Natural killer cell (primary cell): Measurements from ENCODE around the gene C19orf25. TPM values are rescaled to one million over a fixed set of nuclear protein-coding genes. Genes with fewer than 3 reads are reported as not detected.

ENCODE experiments used
- ATAC-seq, 3 donors: fragments of 150-1000 bp in 2 of 3; fragments of 200-7000 bp in 1 of 3; cut with Tn5 transposase; 1 replicate in 1 of 3; 2 replicates in 2 of 3; pipeline ENCODE4 v1.10.0; 2021; ENCODE audit warnings: mild to moderate bottlenecking in 2 of 3, moderate library complexity in 2 of 3
- DNase-seq, 2 donors: peaks; one replicate each; pipeline versions ENCODE4 v3.0.0 to v3.0.0-alpha.2; 2013 to 2021; ENCODE audit warnings: mixed read lengths in 1 of 2
- H3K27ac ChIP-seq: one replicate; pipeline ENCODE4 v1.5.1; 2013; ENCODE audit warnings: mild to moderate bottlenecking, low read length
- H3K27me3 ChIP-seq: one replicate; pipeline ENCODE4 v1.6.1; 2013; ENCODE audit warnings: low read length; ENCODE audit not compliant: control insufficient read depth, insufficient read depth
- H3K36me3 ChIP-seq: one replicate; pipeline ENCODE4 v1.6.1; 2013; ENCODE audit warnings: low read length; ENCODE audit not compliant: control insufficient read depth, insufficient read depth
- H3K4me1 ChIP-seq: one replicate; pipeline ENCODE4 v1.6.1; 2013; ENCODE audit warnings: low read length; ENCODE audit not compliant: control insufficient read depth, insufficient read depth
- H3K4me3 ChIP-seq: one replicate; pipeline ENCODE4 v1.5.1; 2013; ENCODE audit warnings: low read length
- H3K9me3 ChIP-seq: one replicate; pipeline ENCODE4 v1.6.1; 2013; ENCODE audit warnings: low read length; ENCODE audit not compliant: control insufficient read depth, insufficient read depth
- H3K27ac Mint-ChIP-seq, 2 donors: one replicate each; pipeline ENCODE4 v1.8.0; 2022; ENCODE audit warnings: mild to moderate bottlenecking in 2 of 2, mixed read lengths in 2 of 2, moderate library complexity in 1 of 2
- H3K27me3 Mint-ChIP-seq, 2 donors: one replicate each; pipeline ENCODE4 v1.8.0; 2022; ENCODE audit warnings: low read depth in 2 of 2, mixed read lengths in 2 of 2
- H3K36me3 Mint-ChIP-seq: one replicate; pipeline ENCODE4 v1.8.0; 2022; ENCODE audit warnings: mixed read lengths
- H3K4me1 Mint-ChIP-seq, 2 donors: one replicate each; pipeline ENCODE4 v1.8.0; 2022; ENCODE audit warnings: mixed read lengths in 2 of 2
- H3K4me3 Mint-ChIP-seq: one replicate; pipeline ENCODE4 v1.8.0; 2022; ENCODE audit warnings: mild to moderate bottlenecking, moderate library complexity, mixed read lengths
- H3K9me3 Mint-ChIP-seq, 2 donors: one replicate each; pipeline ENCODE4 v1.8.0; 2022; ENCODE audit warnings: mixed read lengths in 2 of 2
- CTCF ChIP-seq: fragments of 200-600 bp; IDR thresholded peaks from one replicate; pipeline ENCODE4 v1.8.0; 2022; ENCODE audit warnings: antibody characterized with exemption
- WGBS: methylation state at CpG from one replicate; pipeline ENCODE4 v1.1.7; 2013; ENCODE audit warnings: missing lambda C conversion rate; ENCODE audit not compliant: insufficient coverage; 5-methylcytosine and 5-hydroxymethylcytosine counted together
- intact Hi-C: fragments of 100-400 bp; cut with micrococcal nuclease; formaldehyde crosslinking; loops from one replicate; pipeline ENCODE4 v1.14.2; 2022
- total RNA-seq, 4 donors: library from RNA; stranded (reverse); fragments of 120-200 nt in 1 of 4; gene quantifications; one replicate each; pipeline versions ENCODE4 v1.2.3 to v1.2.4, GENCODE V29; 2013 to 2022

The C19orf25 gene
- total RNA-seq, 3 donors from 2014 or later (not counting 1 experiment from before 2014, with no cell fraction given) = 30.2 to 42.2 (median 34.3) TPM

DNA sequence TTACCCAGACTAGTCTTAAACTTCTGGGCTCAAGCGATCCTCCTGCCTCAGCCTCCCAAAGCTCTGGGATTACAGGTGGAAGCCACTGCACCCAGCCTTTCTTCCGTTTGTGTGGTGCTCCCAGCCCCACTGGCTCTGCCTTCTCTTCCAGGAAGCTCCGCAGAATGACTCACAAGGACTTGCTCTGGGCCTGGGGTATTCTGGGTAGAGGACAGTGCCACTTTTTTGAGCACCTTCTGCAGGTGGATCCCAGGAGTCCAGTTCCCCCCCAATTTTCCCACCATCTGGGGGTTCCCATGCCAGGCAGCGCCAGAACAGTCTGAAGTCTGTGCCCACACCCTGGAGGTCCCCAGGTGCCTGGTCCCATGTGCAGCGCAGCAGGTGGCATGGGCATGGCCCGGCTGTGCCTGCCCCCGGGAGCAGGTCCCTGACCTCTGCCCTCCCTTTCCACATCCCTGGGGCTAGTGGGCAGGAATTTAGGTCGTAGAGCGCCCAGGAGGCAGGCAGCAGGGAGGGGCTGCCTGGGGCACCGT, 13.5 kb upstream of the C19orf25 start:
- no peaks in the 10 kb centered on the region for H3K9me3 ChIP-seq
- Mint-ChIP-seq H3K27me3 (no peaks in the 10 kb centered on the region), H3K27ac (no peak overlapping the region), H3K4me3 (peak overlapping the region; percentile 42), H3K9me3 (no peaks in the 10 kb centered on the region), H3K4me1 (peaks cover 17 to 18% of the 10 kb centered on the region in 2 donors), H3K36me3 (no peaks in the 10 kb centered on the region)
- H3K4me1 ChIP-seq = peaks cover 18% of the 10 kb centered on the region
- TF ChIP-seq CTCF = no peak
- H3K27me3 ChIP-seq = no peaks in the 10 kb centered on the region
- intact Hi-C loops = loop anchor here (10.0 kb wide), 1 partner anchor 218 kb away; the partner anchor contains the start of gene FAM174C
- DNase-seq = no peak
- H3K4me3 ChIP-seq = no peak overlapping the region
- 89% methylated on average over 10 of the region's 10 CpGs for WGBS
- no peak for ATAC-seq
- H3K27ac ChIP-seq = no peak overlapping the region
- H3K36me3 ChIP-seq = no peaks in the 10 kb centered on the region

- Histone ChIP-seq H3K27ac (no peak overlapping the region), H3K4me1 (peaks cover 18% of the 10 kb centered on the region), H3K27me3 (no peaks in the 10 kb centered on the region), H3K4me3 (no peak overlapping the region), H3K9me3 (no peaks in the 10 kb centered on the region), H3K36me3 (no peaks in the 10 kb centered on the region)
- WGBS = 78% methylated on average over 10 of the region's 12 CpGs
- Mint-ChIP-seq H3K4me3 (peak overlapping the region; percentile 74), H3K36me3 (no peaks in the 10 kb centered on the region), H3K4me1 (peaks cover 17 to 18% of the 10 kb centered on the region in 2 donors), H3K27ac (peak overlapping the region in 1 of 2 donors; percentile 58), H3K9me3 (no peaks in the 10 kb centered on the region), H3K27me3 (no peaks in the 10 kb centered on the region)
- ATAC-seq (no peak), DNase-seq (peak in 1 of 2 donors; percentile 16)
- intact Hi-C loops = loop anchor here (10.0 kb wide), 1 partner anchor 217 kb away; the partner anchor contains the start of gene FAM174C
- TF ChIP-seq CTCF = no peak
Observed at GRCh38 chr19:1491849-1492170, 12.8 kb upstream of the C19orf25 start.

- no peaks in the 10 kb centered on the region for H3K36me3 Mint-ChIP-seq
- DNase-seq = peak in 1 of 2 donors; percentile 17
Observed at GRCh38 chr19:1491114-1491848, 12.3 kb upstream of the C19orf25 start, which contains the start of gene REEP6. TSS of gene REEP6 (plus strand) at chr19:1491181. CDS start at chr19:1491270, 89 bp downstream.

More at GRCh38 chr19:1491114-1491848, 12.3 kb upstream of the C19orf25 start, which contains the start of gene REEP6:
- H3K4me1 ChIP-seq = peaks cover 18% of the 10 kb centered on the region
- peaks cover 17 to 18% of the 10 kb centered on the region in 2 donors for H3K4me1 Mint-ChIP-seq
- H3K27ac Mint-ChIP-seq = peak within 1 kb of the TSS; percentile 80
- no peaks in the 10 kb centered on the region for H3K27me3 ChIP-seq
- WGBS = 4% methylated on average over 73 of the region's 73 CpGs
- no peak for TF ChIP-seq CTCF
- intact Hi-C loops = loop anchor here (10.0 kb wide), 1 partner anchor 216 kb away; the partner anchor contains the start of gene FAM174C
- ATAC-seq = no peak
- no peaks in the 10 kb centered on the region for H3K36me3 ChIP-seq
- H3K4me3 Mint-ChIP-seq = peak within 1 kb of the TSS; percentile 87
- H3K9me3 Mint-ChIP-seq = no peaks in the 10 kb centered on the region
- no peaks in the 10 kb centered on the region for H3K9me3 ChIP-seq
- peak within 1 kb of the TSS; percentile 68 for H3K27ac ChIP-seq
- peak within 1 kb of the TSS; percentile 56 for H3K4me3 ChIP-seq
- no peaks in the 10 kb centered on the region for H3K27me3 Mint-ChIP-seq
